Measurements from ENCODE around the gene LMBR1L. TPM values are rescaled to one million over a fixed set of nuclear protein-coding genes. Genes with fewer than 3 reads are reported as not detected.

LMBR1L gene
- polyA plus RNA-seq, 1 donor from 2014 or later = 37.3 TPM

GRCh38 chr12:49098035-49098451, 12.6 kb downstream of the LMBR1L start:
- H3K4me1 Mint-ChIP-seq = peaks cover 5 to 19% (median 8%) of the 10 kb centered on the region in 3 donors
- H3K4me3 Mint-ChIP-seq = peak overlapping the region in 1 of 4 donors; percentile 18
- peak overlapping the region in 1 of 3 donors; percentile 50 for H3K27ac Mint-ChIP-seq
- H3K36me3 Mint-ChIP-seq = peaks cover 8% of the 10 kb centered on the region
- no peaks in the 10 kb centered on the region for H3K9me3 Mint-ChIP-seq
- peaks cover 17% of the 10 kb centered on the region for H3K27me3 Mint-ChIP-seq

GRCh38 chr12:49097381-49097780, 13.3 kb downstream of the LMBR1L start:
- Mint-ChIP-seq H3K27me3 (peaks cover 20% of the 10 kb centered on the region), H3K4me3 (no peak overlapping the region), H3K4me1 (peaks cover 5 to 20% (median 9%) of the 10 kb centered on the region in 3 donors), H3K27ac (no peak overlapping the region), H3K36me3 (peaks cover 8% of the 10 kb centered on the region), H3K9me3 (no peaks in the 10 kb centered on the region)

- Mint-ChIP-seq H3K9me3 (no peaks in the 10 kb centered on the region), H3K27me3 (peaks cover 41% of the 10 kb centered on the region), H3K4me3 (peak overlapping the region in 1 of 4 donors; percentile 13), H3K4me1 (peaks cover 10 to 32% (median 20%) of the 10 kb centered on the region in 3 donors), H3K36me3 (peaks cover 3% of the 10 kb centered on the region), H3K27ac (peak overlapping the region in 1 of 3 donors; percentile 75)
Measured at GRCh38 chr12:49094975-49095365, 15.7 kb downstream of the LMBR1L start.

GRCh38 chr12:49094160-49094974, 16.3 kb downstream of the LMBR1L start, which contains the start of gene DHH:
DHH (minus strand) TSS chr12:49094801; CDS start chr12:49094512, 289 bp downstream.
- H3K9me3 Mint-ChIP-seq = no peaks in the 10 kb centered on the region
- H3K4me1 Mint-ChIP-seq = peaks cover 12 to 36% (median 22%) of the 10 kb centered on the region in 3 donors

GRCh38 chr12:49093792-49094159, 16.9 kb downstream of the LMBR1L start:
- Mint-ChIP-seq H3K4me1 (peaks cover 12 to 36% (median 23%) of the 10 kb centered on the region in 3 donors), H3K27me3 (peaks cover 45% of the 10 kb centered on the region), H3K9me3 (no peaks in the 10 kb centered on the region), H3K36me3 (no peaks in the 10 kb centered on the region), H3K4me3 (peak overlapping the region in 2 of 4 donors; percentile 43 to 65), H3K27ac (peak overlapping the region in 1 of 3 donors; percentile 18)

More at GRCh38 chr12:49094160-49094974, 16.3 kb downstream of the LMBR1L start, which contains the start of gene DHH:
- peak within 1 kb of the TSS in 1 of 3 donors; percentile 75 for H3K27ac Mint-ChIP-seq
- no peaks in the 10 kb centered on the region for H3K36me3 Mint-ChIP-seq
- peak within 1 kb of the TSS in 3 of 4 donors; percentile 13 to 65 (median 62) for H3K4me3 Mint-ChIP-seq
- H3K27me3 Mint-ChIP-seq = peaks cover 45% of the 10 kb centered on the region

GRCh38 chr12:49092816-49093406, 17.7 kb downstream of the LMBR1L start:
- no peaks in the 10 kb centered on the region for H3K36me3 Mint-ChIP-seq
- H3K4me1 Mint-ChIP-seq = peaks cover 17 to 43% (median 30%) of the 10 kb centered on the region in 3 donors
- peak overlapping the region in 3 of 4 donors; percentile 27 to 75 (median 65) for H3K4me3 Mint-ChIP-seq
- no peaks in the 10 kb centered on the region for H3K9me3 Mint-ChIP-seq
- peaks cover 49% of the 10 kb centered on the region for H3K27me3 Mint-ChIP-seq
- H3K27ac Mint-ChIP-seq = peak overlapping the region in 1 of 3 donors; percentile 68

GRCh38 chr12:49092086-49092815, 18.4 kb downstream of the LMBR1L start:
- no peaks in the 10 kb centered on the region for H3K9me3 Mint-ChIP-seq
- peak overlapping the region; percentile 61 to 86 (median 68) for H3K4me3 Mint-ChIP-seq
- peaks cover 17 to 43% (median 31%) of the 10 kb centered on the region in 3 donors for H3K4me1 Mint-ChIP-seq
- peaks cover 49% of the 10 kb centered on the region for H3K27me3 Mint-ChIP-seq
- peak overlapping the region; percentile 68 to 81 (median 73) for H3K27ac Mint-ChIP-seq
- no peaks in the 10 kb centered on the region for H3K36me3 Mint-ChIP-seq

- Mint-ChIP-seq H3K4me3 (peak overlapping the region in 3 of 4 donors; percentile 61 to 86 (median 75)), H3K27ac (peak overlapping the region in 2 of 3 donors; percentile 68 to 81), H3K9me3 (no peaks in the 10 kb centered on the region), H3K27me3 (peaks cover 51% of the 10 kb centered on the region), H3K4me1 (peaks cover 17 to 43% (median 31%) of the 10 kb centered on the region in 3 donors), H3K36me3 (no peaks in the 10 kb centered on the region)
Measured at GRCh38 chr12:49091836-49092085, 18.9 kb downstream of the LMBR1L start.

GRCh38 chr12:49091056-49091835, 19.4 kb downstream of the LMBR1L start:
- peaks cover 17 to 43% (median 31%) of the 10 kb centered on the region in 3 donors for H3K4me1 Mint-ChIP-seq
- peak overlapping the region in 2 of 3 donors; percentile 75 to 81 for H3K27ac Mint-ChIP-seq
- no peaks in the 10 kb centered on the region for H3K36me3 Mint-ChIP-seq
- peak overlapping the region in 1 of 4 donors; percentile 87 for H3K4me3 Mint-ChIP-seq
- H3K27me3 Mint-ChIP-seq = peaks cover 51% of the 10 kb centered on the region
- no peaks in the 10 kb centered on the region for H3K9me3 Mint-ChIP-seq

GRCh38 chr12:49089821-49090773, 20.6 kb downstream of the LMBR1L start:
- Mint-ChIP-seq H3K27me3 (peaks cover 47% of the 10 kb centered on the region), H3K27ac (peak overlapping the region; percentile 75 to 87 (median 76)), H3K36me3 (no peaks in the 10 kb centered on the region), H3K9me3 (no peaks in the 10 kb centered on the region), H3K4me3 (peak overlapping the region; percentile 72 to 94 (median 84)), H3K4me1 (peaks cover 17 to 35% (median 30%) of the 10 kb centered on the region in 3 donors)

GRCh38 chr12:49088932-49089330, 21.7 kb downstream of the LMBR1L start:
- Mint-ChIP-seq H3K9me3 (no peaks in the 10 kb centered on the region), H3K4me1 (peaks cover 13 to 30% (median 26%) of the 10 kb centered on the region in 3 donors), H3K27me3 (peaks cover 40% of the 10 kb centered on the region), H3K27ac (peak overlapping the region in 1 of 3 donors; percentile 78), H3K36me3 (no peaks in the 10 kb centered on the region), H3K4me3 (peak overlapping the region in 1 of 4 donors; percentile 74)

- H3K36me3 Mint-ChIP-seq = no peaks in the 10 kb centered on the region
- peaks cover 35% of the 10 kb centered on the region for H3K27me3 Mint-ChIP-seq
- H3K4me1 Mint-ChIP-seq = peaks cover 12 to 25% (median 23%) of the 10 kb centered on the region in 3 donors
- peak overlapping the region in 2 of 4 donors; percentile 24 to 74 for H3K4me3 Mint-ChIP-seq
- H3K27ac Mint-ChIP-seq = peak overlapping the region in 2 of 3 donors; percentile 62 to 78
- H3K9me3 Mint-ChIP-seq = no peaks in the 10 kb centered on the region
Measured at GRCh38 chr12:49088150-49088931, 22.3 kb downstream of the LMBR1L start.

Data from IgD-negative memory B cell (primary cell).